Measurements from ENCODE around the gene PPDPF.

Gene PPDPF

DNA sequence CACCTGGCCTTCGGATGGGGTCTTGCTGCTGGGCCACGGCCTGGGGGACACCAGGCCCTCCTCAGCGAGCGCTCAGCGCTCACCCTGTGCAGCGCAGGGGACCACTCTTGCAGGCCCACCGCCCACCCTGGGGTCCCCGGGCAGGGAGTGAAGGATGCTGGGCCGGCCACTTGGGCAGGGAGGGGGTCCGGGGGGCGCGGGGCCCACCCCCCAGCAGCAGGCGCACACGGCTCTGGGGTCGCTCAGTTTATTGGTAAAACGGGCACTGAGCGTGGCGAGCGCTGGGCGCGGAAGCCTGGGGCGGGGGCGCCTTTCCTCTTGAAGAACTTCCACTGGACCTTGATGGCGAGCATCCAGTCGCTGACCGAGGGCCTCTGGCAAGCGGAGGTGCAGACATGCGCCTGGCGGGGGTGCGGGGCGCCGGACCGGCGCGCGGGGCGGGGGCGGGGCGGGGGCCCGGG, 32.8 kb upstream of the PPDPF start:
- DNase-seq, result no peak

DNA sequence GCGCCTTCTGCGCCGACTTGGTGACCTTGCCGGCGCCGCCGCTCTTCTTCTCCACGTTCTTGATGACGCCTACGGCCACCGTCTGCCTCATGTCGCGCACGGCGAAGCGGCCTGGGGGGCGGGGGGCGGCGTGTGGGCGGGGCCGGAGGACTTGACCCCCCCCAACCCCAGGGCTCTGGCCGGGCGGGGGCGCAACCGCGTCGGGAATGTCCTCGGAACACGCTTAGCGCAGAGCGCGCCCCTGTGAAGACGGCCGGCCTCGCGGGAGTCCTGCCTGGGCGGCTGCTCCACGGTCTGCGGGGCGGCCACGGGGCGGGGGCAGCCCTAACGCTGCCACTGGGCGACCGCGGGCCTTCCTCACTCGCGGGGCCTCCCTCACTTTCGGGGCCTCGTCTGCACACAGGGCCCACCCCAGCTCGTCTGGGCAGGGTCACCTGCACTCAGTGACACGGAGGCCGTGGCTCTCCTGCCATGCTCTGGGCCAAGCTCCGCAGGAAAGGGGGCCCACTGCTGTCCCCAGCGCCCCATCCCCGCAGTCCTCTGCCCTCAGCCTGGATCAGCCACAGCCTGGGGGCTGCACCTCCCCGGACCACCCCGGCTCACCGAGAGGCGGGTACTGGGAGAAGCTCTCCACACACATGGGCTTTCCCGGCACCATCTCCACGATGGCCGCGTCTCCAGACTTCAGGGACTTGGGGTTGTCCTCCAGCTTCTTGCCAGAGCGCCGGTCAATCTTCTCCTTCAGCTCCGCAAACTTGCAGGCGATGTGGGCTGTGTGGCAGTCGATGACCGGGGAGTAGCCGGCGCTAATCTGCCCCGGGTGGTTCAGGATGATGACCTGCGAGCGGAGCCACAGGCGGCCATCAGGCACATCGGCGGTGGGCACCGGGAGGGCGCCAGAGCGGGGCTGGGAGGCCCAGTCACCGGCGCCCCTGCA, 32.0 kb upstream of the PPDPF start:
- no peak for DNase-seq

DNA sequence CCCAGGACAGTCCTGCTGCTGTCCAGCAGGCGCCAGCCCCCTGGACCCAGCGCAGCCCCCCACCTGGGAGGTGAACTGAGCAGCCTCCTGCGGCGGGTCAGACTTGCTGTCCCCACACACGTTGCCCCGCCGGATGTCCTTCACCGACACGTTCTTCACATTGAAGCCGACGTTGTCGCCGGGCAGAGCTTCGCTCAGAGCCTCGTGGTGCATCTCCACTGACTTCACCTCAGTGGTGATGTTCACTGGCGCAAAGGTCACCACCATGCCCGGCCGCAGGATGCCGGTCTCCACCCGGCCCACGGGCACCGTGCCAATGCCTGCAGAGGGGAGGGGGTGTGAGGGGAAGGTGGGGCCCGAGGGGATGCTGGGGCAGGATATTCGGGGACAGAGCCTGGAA, 30.1 kb upstream of the PPDPF start:
- DNase-seq, result no peak

- DNase-seq, result no peak
Measured at GRCh38 chr20:63491078-63491477, 29.5 kb upstream of the PPDPF start.

- no peak for DNase-seq
Measured at GRCh38 chr20:63491635-63492230, 28.8 kb upstream of the PPDPF start.

DNA sequence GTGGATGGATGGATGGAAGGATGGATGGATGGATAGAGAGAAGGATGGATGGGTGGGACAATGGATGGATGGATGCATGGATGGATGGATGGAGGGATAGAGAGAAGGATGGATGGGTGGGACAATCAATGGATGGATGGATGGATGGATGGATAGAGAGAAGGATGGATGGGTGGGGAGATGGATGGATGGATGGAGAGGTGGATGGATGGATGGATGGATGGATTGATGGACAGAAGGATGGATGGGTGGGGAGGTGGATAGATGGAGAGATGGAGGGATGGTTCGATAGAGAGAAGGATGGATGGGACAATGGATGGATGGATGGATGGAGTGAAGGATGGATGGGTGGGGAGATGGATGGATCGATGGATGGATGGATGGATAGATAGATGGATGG, 28.0 kb upstream of the PPDPF start:
- no peak for DNase-seq

- DNase-seq, result no peak
Measured at GRCh38 chr20:63492982-63493381, 27.6 kb upstream of the PPDPF start.

- DNase-seq, result no peak
Measured at GRCh38 chr20:63493563-63494020, 27.0 kb upstream of the PPDPF start.

DNA sequence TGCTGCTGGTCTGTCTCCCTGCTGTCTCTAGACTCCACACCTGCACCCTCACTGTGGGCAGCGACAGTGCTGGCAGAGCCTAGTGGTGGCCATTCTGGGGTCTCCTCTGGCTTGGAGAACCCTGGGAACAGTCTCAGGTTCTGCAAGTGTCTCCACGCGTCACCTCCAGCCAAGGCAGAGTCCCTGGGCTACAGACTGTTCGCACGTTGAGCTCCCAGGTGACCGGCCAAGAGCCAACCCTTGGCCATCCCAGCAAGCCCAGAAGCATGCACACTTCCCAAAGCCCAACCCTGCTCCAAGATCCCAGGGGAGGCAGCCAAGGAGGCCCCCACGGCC, 26.5 kb upstream of the PPDPF start:
- DNase-seq, result no peak

GRCh38 chr20:63494420-63495166, 26.0 kb upstream of the PPDPF start:
- no peak for DNase-seq

DNA sequence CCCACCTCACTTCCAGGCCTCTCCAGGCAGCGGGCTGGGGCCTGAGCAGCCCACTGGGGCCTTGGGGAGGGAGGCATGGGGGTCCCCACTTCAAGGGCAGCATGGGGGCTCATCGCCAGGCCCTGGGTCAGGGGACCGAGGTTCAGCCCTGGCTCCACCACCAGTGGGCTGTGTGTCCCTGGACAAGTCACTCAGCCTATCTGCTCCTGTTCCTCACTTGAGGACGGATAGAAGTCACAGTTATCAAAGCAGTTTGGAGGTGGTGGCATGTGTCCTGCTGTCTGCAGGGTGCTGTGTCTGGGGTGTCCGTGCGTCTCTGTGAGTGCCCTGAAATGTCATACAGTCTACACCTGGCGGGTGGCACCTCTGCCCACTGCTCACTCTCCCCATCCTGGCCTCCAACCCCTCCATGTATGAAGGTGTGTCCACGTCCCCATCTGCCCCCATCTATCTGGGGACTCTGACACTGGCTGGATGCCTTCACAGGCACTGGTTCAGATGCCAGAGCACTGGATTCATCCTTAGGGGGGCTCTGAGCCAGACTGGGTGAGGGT, 25.3 kb upstream of the PPDPF start:
- no peak for DNase-seq

DNA sequence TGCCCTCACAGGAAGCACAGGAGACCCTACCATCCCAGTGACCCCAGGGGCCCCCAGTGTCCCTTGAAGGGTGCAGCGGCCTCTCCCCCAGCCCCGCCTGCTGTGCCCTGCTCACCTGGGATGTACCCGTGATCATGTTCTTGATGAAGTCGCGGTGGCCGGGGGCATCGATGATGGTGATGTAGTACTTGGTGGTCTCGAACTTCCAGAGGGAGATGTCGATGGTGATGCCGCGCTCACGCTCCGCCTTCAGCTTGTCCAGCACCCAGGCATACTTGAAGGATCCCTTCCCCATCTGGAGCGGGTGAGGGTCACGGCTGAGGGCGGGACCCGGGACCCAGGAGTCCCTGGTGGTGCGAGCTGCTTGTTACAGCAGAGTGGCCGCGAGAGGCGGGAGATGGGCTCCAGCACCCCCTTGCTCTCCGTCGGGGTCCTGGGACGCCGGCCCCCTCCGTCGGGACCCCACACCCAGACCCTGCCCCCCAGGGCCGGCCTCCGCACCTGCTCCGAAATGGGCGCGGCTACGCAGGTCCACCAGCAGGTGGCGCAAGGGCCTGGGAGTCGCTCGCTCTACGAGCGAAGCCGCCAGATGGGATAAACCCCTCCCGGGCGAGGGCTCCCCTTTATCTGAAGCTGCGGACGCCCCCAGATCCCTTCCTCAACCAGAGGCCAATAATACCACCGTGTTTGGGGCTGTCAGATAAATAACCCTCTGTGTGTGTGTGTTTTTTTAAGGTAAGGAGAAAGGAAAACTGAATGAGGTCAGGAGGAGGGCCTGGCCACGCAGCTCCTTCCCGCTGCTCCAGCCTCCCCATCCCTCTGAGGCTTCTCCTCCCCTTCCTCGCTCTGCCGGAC, 24.6 kb upstream of the PPDPF start:
- DNase-seq, result no peak

GRCh38 chr20:63496596-63497120, 23.9 kb upstream of the PPDPF start:
- no peak for DNase-seq

DNA sequence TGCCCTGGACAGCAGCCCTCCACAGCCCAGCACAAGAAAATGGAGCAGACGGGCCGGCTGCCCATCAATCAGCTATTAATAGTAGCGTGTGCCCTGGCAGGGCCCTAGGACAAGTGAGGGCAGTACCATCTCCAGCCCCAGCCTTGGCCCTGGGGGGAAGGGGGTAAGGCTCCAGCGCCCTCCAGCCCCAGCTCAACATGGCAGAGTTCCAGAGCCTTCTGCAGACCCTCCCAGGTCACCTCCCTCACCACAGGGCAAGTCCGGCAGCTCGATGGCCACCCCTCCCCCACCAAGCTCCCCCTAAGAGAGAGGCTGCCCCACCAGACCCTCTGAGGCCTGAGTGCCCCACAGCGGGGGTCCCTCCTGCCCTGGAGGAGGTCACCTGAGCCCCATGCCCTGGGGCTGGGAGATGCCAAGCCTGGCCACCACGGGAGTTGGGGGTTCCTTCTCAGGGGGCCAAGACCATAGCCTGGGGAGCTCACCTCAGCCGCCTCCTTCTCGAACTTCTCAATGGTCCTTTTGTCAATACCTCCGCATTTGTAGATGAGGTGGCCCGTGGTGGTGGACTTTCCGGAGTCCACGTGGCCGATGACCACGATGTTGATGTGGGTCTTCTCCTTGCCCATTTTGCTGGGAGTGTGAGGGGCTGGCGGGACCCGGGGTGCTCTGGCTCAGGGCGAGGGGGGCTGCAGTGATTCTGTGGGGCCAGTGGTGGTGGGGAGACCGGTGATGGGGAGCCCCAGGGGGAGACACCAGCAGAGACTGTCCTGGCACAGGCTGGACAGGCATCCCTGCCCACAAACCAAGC, 23.2 kb upstream of the PPDPF start:
- no peak for DNase-seq

GRCh38 chr20:63497946-63498935, 22.3 kb upstream of the PPDPF start:
- DNase-seq, result peak in 1 of 2 experiments; percentile 45

DNA sequence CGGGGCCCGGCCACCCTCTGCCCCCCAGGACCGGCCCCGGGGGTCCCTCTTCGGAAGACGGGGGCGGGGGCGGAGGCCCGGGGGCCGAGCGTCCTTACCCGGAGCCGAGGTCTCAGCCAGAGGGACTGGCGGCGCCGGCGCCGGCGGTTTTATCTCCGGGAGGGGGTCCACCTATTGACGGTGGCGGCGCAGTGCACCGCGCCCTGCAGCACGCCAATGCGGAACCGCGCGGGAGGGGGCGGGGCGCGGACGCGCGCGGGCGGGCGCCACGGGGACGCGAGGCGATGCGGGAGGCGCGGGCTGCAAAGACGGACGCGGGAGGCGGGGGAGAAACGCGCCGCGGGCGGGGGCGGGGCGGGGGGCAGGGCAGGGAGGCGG, 21.6 kb upstream of the PPDPF start, which contains the start of gene EEF1A2:
EEF1A2 (minus strand) TSS at position 124 of the 378 bp plus-strand sequence. CDS start 1,320 bp downstream, outside the sequence.
- DNase-seq, result peak in 1 of 2 experiments; percentile 73

GRCh38 chr20:63499338-63499969, 21.1 kb upstream of the PPDPF start:
- DNase-seq, result no peak

GRCh38 chr20:63500151-63500901, 20.2 kb upstream of the PPDPF start:
- no peak for DNase-seq

Measured in NCI-H446 (cell line).